ENCODE measurements around the gene PRSS33.

The PRSS33 gene

DNA sequence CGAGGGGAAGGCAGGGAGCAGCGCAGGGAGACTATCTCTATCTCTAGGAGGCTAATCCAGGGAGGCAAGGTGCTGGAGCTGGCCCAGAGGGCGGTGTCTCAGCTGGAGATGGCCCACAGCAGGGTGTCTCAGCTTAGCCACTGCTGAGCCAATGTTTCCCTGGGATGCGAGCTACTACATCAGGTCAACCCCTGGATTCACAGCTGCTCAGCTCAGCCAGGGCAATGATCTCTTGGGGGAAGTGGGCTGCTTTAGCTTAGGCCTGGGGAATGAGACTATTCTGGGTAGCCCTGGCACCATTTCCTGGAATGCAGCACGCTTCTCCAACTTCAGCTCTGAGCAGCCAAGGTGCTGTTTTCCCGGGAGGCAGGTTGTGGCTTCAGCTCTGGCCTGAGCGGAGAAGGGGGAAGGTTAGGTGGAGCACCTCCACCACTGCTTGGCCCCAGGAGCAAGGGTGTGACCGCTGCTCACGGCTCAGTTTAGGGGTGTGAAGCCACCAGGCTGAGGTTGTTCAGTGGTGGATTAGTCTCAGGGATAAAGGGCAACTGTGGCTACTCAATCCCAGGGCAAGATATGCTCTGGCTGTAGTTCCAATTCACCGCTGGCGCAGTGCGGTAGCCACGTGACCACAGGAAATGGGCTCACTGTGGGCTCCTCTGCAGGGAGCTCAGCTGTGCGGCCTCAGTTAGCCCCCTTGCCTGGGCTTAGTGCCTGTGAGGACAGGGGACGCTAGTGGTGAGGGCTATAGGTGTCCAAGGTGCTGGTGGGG, 24.5 kb upstream of the PRSS33 start:
- no peak for DNase-seq (ENCODE audit: low spot score)
- TF ChIP-seq, protein P1, sequence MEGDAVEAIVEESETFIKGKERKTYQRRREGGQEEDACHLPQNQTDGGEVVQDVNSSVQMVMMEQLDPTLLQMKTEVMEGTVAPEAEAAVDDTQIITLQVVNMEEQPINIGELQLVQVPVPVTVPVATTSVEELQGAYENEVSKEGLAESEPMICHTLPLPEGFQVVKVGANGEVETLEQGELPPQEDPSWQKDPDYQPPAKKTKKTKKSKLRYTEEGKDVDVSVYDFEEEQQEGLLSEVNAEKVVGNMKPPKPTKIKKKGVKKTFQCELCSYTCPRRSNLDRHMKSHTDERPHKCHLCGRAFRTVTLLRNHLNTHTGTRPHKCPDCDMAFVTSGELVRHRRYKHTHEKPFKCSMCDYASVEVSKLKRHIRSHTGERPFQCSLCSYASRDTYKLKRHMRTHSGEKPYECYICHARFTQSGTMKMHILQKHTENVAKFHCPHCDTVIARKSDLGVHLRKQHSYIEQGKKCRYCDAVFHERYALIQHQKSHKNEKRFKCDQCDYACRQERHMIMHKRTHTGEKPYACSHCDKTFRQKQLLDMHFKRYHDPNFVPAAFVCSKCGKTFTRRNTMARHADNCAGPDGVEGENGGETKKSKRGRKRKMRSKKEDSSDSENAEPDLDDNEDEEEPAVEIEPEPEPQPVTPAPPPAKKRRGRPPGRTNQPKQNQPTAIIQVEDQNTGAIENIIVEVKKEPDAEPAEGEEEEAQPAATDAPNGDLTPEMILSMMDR (IDR thresholded peaks at IDR 0.05; ENCODE audit: borderline replicate concordance, control extremely low read depth, extremely low read depth, insufficient read depth, missing control alignments): no peak
- in situ Hi-C loops (cut with MboI; ENCODE audit: low sequenced_read_pairs, unreplicated experiment): no loop called here

DNA sequence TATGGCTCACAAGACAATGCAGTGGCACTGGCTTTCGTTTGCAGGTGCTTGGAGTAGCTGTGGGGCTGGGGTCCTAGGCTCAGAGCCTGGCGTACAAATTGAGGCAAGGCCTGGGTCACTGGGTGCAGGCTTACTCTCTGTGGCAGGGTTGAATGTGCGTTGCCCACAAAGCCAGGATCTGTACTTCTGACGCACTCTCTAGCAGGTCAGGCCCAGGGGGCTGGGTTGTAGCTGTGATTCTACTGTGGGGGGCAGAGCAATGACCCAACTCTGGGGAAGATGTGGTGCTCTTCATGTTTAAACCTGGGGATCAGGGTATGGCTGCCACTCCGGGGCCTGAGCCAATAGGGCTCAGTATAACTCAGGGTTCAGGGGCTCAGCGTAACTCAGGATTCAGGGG, 23.3 kb upstream of the PRSS33 start:
- DNase-seq (ENCODE audit: low spot score): no peak
- in situ Hi-C loops (cut with MboI; ENCODE audit: low sequenced_read_pairs, unreplicated experiment): no loop called here
- TF ChIP-seq, protein P1 (IDR thresholded peaks at IDR 0.05; ENCODE audit: borderline replicate concordance, control extremely low read depth, extremely low read depth, insufficient read depth, missing control alignments): no peak

DNA sequence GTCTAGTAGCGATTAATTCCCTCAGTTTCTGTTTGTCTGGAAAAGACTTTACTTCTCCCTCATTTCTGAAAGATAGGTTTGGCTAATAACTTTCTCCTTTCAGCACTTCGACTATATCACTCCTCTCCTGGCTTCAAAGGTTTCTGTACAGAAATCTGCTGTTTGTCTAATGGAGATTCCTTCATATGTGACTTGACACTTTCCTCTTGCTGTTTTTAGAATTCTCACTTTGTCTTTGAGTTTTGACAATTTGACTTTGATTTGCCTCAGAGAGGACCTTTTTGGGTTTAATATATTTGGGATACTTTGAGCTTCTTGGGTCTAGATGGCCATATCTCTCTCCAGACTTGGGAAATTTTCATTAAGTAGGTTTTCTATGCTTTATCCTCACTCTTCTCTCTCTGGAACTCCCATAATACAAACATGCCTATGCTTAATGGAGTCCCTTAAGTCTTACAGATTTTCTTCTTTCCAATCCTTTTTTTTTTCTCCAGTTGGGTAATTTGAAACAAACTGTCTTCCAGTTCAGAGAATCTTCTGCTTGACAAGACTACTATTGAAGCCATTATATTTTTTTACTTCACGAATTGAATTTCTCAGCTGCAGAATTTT, 21.9 kb upstream of the PRSS33 start:
- TF ChIP-seq, protein P1 (IDR thresholded peaks at IDR 0.05; ENCODE audit: borderline replicate concordance, control extremely low read depth, extremely low read depth, insufficient read depth, missing control alignments): no peak
- no peak for DNase-seq (ENCODE audit: low spot score)
- in situ Hi-C loops (cut with MboI; ENCODE audit: low sequenced_read_pairs, unreplicated experiment): no loop called here

- no peak for DNase-seq (ENCODE audit: low spot score)
- TF ChIP-seq, protein P1 (IDR thresholded peaks at IDR 0.05; ENCODE audit: borderline replicate concordance, control extremely low read depth, extremely low read depth, insufficient read depth, missing control alignments): no peak
- in situ Hi-C loops (cut with MboI; ENCODE audit: low sequenced_read_pairs, unreplicated experiment): no loop called here
Measured at GRCh38 chr16:2808181-2808580, 20.8 kb upstream of the PRSS33 start.

DNA sequence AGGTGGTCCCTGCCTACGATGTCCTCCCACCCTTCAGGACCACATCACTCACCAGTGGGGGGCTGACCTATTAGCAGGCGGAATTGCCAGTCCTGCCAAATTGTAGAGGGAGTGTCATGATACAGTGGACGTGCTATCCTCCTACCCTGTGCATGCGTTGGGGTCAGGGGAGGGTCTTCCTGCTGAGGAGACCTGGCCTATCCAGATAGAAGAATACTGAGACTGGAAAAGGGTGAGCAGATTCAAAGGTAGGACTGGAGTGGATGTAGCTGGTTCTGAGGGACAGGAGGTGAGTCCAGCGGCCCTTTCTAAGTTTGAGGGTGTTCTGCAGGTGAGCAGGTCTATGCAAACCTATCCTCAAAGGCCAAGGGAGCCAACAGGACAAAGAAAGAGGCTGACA, 18.9 kb upstream of the PRSS33 start:
- in situ Hi-C loops (cut with MboI; ENCODE audit: low sequenced_read_pairs, unreplicated experiment): no loop called here
- TF ChIP-seq, protein P1 (IDR thresholded peaks at IDR 0.05; ENCODE audit: borderline replicate concordance, control extremely low read depth, extremely low read depth, insufficient read depth, missing control alignments): no peak

GRCh38 chr16:2804728-2805127, 17.4 kb upstream of the PRSS33 start:
- in situ Hi-C loops (cut with MboI; ENCODE audit: low sequenced_read_pairs, unreplicated experiment): no loop called here
- DNase-seq (ENCODE audit: low spot score): no peak
- TF ChIP-seq, protein P1 (IDR thresholded peaks at IDR 0.05; ENCODE audit: borderline replicate concordance, control extremely low read depth, extremely low read depth, insufficient read depth, missing control alignments): no peak

More for the DNA sequence above, 18.9 kb upstream of the PRSS33 start:
- DNase-seq (ENCODE audit: low spot score): no peak

All from GM13976 (cell line).